Endothelial cell (in vitro differentiated cells): ENCODE measurements around the gene LYPD6B. TPM values are rescaled to one million over a fixed set of nuclear protein-coding genes. Genes with fewer than 3 reads are reported as not detected.

Experiments
- DNase-seq: peaks from one replicate; pipeline ENCODE4 v3.0.0; 2021; ENCODE audit warnings: low spot score
- H3K27ac Mint-ChIP-seq: one replicate; pipeline ENCODE4 v1.8.0; 2021; ENCODE audit warnings: mixed read lengths, inconsistent platforms; ENCODE audit not compliant: unreplicated experiment
- H3K27me3 Mint-ChIP-seq: one replicate; pipeline ENCODE4 v1.8.0; 2021; ENCODE audit warnings: mild to moderate bottlenecking, moderate library complexity, mixed read lengths, inconsistent platforms; ENCODE audit not compliant: unreplicated experiment
- H3K36me3 Mint-ChIP-seq: one replicate; pipeline ENCODE4 v1.8.0; 2021; ENCODE audit warnings: mild to moderate bottlenecking, low read depth, mixed read lengths, inconsistent platforms; ENCODE audit not compliant: unreplicated experiment
- H3K4me1 Mint-ChIP-seq: one replicate; pipeline ENCODE4 v1.8.0; 2021; ENCODE audit warnings: mild to moderate bottlenecking, mixed read lengths, inconsistent platforms; ENCODE audit not compliant: unreplicated experiment
- H3K4me3 Mint-ChIP-seq: one replicate; pipeline ENCODE4 v1.8.0; 2021; ENCODE audit warnings: mild to moderate bottlenecking, mixed read lengths, inconsistent platforms; ENCODE audit not compliant: unreplicated experiment
- H3K9me3 Mint-ChIP-seq: one replicate; pipeline ENCODE4 v1.8.0; 2021; ENCODE audit warnings: mixed read lengths, inconsistent platforms; ENCODE audit not compliant: unreplicated experiment
- total RNA-seq: library from RNA; stranded (reverse); fragmentation: NEBNext Ultra II Directional; extraction: Animal tissue kit (Norgen Biotek cat#: 25700); gene quantifications from one replicate; pipeline ENCODE4 v1.2.1, GENCODE V29; 2021; ENCODE audit not compliant: unreplicated experiment
- TF ChIP-seq, protein P1 (sequence below): fragments of 200-600 bp; sonication (generic); IDR thresholded peaks from one replicate; pipeline ENCODE4 v1.5.0; 2021; ENCODE audit warnings: antibody characterized with exemption; ENCODE audit not compliant: unreplicated experiment

The LYPD6B gene
- total RNA-seq, 1 donor from 2014 or later: 4.8 TPM

DNA sequence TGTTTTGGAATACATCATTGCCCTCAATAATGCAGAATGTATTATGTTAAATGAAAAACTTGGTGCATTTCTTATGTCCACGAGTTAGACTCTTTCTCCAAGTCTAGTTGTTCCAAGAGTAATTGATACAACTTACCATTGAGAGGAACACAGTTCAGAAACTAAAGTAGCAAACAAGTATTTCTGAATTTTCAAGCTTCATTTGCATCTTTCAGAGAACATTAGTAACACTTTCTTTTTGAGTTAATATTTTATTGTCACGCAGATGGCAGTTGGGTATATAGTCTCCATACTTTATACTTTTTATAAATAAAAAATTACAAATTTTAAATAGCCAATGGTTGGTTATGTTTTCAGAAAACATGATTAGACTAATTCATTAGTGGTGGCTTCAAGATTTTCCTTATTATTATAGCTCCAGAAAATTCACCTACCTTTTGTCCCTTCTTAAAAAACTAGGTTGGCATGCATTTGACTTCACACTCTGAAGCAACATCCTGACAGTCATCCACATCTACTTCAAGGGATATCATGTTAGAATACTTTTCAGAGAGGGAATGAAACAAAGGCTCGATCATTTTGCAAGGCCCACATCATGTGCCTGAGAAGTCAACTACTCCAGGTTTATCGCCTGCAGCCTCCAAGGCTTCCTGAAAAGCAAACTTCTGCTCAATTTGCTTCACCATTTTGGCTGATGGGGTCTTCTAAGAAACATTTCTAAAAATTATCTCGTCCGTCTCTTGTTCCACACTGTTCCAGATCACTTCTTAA lies 29.9 kb downstream of the LYPD6B start:
- H3K4me3 Mint-ChIP-seq: no peak overlapping the region
- TF ChIP-seq, protein P1, sequence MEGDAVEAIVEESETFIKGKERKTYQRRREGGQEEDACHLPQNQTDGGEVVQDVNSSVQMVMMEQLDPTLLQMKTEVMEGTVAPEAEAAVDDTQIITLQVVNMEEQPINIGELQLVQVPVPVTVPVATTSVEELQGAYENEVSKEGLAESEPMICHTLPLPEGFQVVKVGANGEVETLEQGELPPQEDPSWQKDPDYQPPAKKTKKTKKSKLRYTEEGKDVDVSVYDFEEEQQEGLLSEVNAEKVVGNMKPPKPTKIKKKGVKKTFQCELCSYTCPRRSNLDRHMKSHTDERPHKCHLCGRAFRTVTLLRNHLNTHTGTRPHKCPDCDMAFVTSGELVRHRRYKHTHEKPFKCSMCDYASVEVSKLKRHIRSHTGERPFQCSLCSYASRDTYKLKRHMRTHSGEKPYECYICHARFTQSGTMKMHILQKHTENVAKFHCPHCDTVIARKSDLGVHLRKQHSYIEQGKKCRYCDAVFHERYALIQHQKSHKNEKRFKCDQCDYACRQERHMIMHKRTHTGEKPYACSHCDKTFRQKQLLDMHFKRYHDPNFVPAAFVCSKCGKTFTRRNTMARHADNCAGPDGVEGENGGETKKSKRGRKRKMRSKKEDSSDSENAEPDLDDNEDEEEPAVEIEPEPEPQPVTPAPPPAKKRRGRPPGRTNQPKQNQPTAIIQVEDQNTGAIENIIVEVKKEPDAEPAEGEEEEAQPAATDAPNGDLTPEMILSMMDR: no peak
- no peak for DNase-seq
- H3K36me3 Mint-ChIP-seq: no peaks in the 10 kb centered on the region
- H3K4me1 Mint-ChIP-seq: peaks cover 2% of the 10 kb centered on the region
- no peak overlapping the region for H3K27ac Mint-ChIP-seq
- H3K9me3 Mint-ChIP-seq: no peaks in the 10 kb centered on the region
- peaks cover under 1% of the 10 kb centered on the region for H3K27me3 Mint-ChIP-seq

DNA sequence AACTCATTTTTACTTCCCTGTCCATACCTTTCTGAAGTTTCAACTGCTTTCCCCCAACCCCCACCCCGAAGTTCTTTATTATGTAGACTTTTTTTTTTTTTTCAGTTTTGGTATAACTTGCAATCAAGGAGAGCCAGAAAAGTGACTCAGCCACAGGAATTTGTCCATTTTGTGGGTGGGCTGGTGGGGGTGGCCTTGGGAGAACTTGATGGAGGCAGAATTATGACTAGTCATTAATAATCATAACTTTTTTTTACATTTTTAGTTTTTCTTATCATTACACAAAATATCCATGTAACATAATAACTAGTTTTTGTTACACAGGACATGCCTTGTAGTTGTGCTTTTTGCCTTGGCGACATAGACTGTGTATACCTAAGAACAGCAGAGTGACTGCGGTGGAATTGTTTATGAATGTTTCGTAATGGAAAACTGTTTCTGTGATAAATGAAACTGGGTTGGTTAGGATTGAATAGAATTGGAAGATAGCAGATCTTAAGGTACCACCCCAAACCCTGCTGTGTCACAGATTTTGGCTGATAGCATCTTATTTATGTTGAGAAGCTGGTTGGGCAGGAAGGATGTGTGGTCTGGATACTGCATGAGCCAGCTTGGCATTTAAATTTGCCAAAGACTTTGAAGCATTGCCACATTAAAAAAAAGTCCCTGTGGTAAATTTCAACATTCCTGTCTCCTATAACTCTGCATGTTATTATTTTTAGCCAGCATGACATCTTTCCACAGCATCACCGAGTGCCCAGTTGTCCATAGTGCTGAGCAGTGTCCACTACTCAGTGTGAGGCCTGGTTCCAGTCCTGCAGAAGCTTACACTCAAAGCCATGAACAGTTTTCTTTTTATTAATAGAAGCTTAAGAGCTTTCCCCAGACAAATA lies 30.7 kb downstream of the LYPD6B start:
- DNase-seq: no peak
- H3K36me3 Mint-ChIP-seq: no peaks in the 10 kb centered on the region
- H3K27me3 Mint-ChIP-seq: peaks cover 3% of the 10 kb centered on the region
- H3K27ac Mint-ChIP-seq: no peak overlapping the region
- TF ChIP-seq, protein P1: no peak
- no peak overlapping the region for H3K4me3 Mint-ChIP-seq
- H3K9me3 Mint-ChIP-seq: no peaks in the 10 kb centered on the region
- peaks cover 2% of the 10 kb centered on the region for H3K4me1 Mint-ChIP-seq

DNA sequence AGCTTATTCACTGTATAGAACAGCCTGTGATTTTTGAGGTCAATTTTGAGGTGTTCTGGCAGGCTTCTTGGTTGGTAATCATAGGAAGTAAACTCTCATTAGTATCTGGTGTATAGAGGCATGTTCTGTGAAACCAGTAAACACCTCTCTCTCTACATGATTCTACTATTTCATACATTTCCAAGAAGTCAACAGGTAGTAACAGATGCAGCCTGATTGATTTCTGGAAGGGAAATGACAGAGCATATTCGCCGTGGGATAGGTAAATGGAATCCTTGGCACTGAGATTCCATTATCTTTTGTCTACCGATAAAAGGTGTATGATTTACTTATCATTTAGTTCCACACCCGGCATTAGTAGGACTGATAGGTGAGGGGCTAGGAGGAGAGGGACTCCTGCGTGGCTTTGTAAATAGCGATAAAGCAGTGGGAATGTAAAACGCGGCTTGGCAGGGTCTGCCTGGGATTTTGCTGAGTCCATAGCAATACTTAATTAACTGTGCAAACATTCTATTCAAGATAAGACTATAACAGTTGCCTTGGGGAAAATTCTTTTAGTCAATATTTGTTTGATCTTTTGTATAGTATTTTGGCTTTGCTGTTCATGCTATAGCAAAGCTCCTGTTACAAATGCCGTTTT lies 32.3 kb downstream of the LYPD6B start:
- no peak overlapping the region for H3K27ac Mint-ChIP-seq
- H3K27me3 Mint-ChIP-seq: peaks cover 3% of the 10 kb centered on the region
- TF ChIP-seq, protein P1: no peak
- no peaks in the 10 kb centered on the region for H3K4me1 Mint-ChIP-seq
- no peaks in the 10 kb centered on the region for H3K9me3 Mint-ChIP-seq
- no peak for DNase-seq
- H3K4me3 Mint-ChIP-seq: no peak overlapping the region
- H3K36me3 Mint-ChIP-seq: no peaks in the 10 kb centered on the region

DNA sequence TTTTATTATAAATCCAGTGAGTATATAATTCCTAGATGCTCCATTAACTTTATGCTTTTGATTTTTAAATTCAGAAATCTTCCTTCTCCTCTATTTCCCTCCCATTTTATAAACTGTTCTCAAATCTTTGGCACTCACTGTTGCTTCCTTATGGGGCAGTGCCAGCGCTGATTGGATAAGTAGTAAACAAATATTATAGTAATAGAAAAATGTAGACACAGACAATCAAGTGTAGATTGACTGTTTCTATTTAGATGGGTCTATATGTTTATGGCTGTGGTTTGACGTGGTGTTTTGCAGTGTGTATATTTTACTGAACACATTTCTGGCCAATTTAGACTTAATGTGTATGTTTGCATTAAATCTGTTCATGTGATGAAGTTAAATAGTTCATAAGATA lies 36.6 kb downstream of the LYPD6B start:
- H3K4me3 Mint-ChIP-seq: no peak overlapping the region
- peaks cover 21% of the 10 kb centered on the region for H3K4me1 Mint-ChIP-seq
- H3K36me3 Mint-ChIP-seq: no peaks in the 10 kb centered on the region

More for the DNA sequence above, 36.6 kb downstream of the LYPD6B start:
- TF ChIP-seq, protein P1: no peak
- DNase-seq: no peak
- Mint-ChIP-seq H3K27me3 (peaks cover 3% of the 10 kb centered on the region), H3K27ac (no peak overlapping the region), H3K9me3 (no peaks in the 10 kb centered on the region)
